Keratinocyte (primary cell): ENCODE data around the gene SLIT3. TPM values are rescaled to one million over a fixed set of nuclear protein-coding genes. Genes with fewer than 3 reads are reported as not detected.

Source experiments
- DNase-seq: peaks from one replicate; pipeline ENCODE4 v3.0.0-alpha.2; 2011; ENCODE audit warnings: low read depth, missing footprints, low spot score
- FAIRE-seq: peaks from 2 replicates; lab custom pipeline; 2011; peaks lifted over from hg19 to GRCh38; lab: Jason Lieb, UNC
- H2AFZ ChIP-seq: 2 replicates; pipeline ENCODE4 v1.6.0; 2012; ENCODE audit warnings: low read length, control low read depth, inconsistent platforms; ENCODE audit not compliant: control insufficient read depth
- H3K27ac ChIP-seq: 2 replicates; pipeline ENCODE4 v1.5.1; 2011; ENCODE audit warnings: low read length; ENCODE audit not compliant: control insufficient read depth, insufficient read depth
- H3K27me3 ChIP-seq: 3 replicates; pipeline ENCODE4 v1.6.0; 2011; ENCODE audit warnings: low read length; ENCODE audit not compliant: control insufficient read depth, insufficient read depth; ENCODE audit errors: extremely low read depth
- H3K36me3 ChIP-seq, 2 experiments: 2 replicates in 1 of 2; 3 replicates in 1 of 2; pipeline ENCODE4 v1.5.1; 2011; ENCODE audit warnings: low read length in 2 of 2, mild to moderate bottlenecking in 1 of 2; ENCODE audit not compliant: control insufficient read depth in 2 of 2, insufficient read depth in 2 of 2; ENCODE audit errors: extremely low read depth in 1 of 2
- H3K4me1 ChIP-seq: 3 replicates; pipeline ENCODE4 v1.5.1; 2011; ENCODE audit warnings: low read length; ENCODE audit not compliant: control insufficient read depth, insufficient read depth; ENCODE audit errors: extremely low read depth
- H3K4me2 ChIP-seq: 3 replicates; pipeline ENCODE4 v1.6.0; 2011; ENCODE audit warnings: low read depth, low read length; ENCODE audit not compliant: control insufficient read depth, insufficient read depth; ENCODE audit errors: extremely low read depth
- H3K4me3 ChIP-seq, 3 experiments: fragments of 200-600 bp in 1 of 3; sonication (generic) in 1 of 3; 2 replicates in 2 of 3; 3 replicates in 1 of 3; pipeline ENCODE4 v1.5.1; 2011 to 2016; ENCODE audit warnings: low read length in 3 of 3, mild to moderate bottlenecking in 3 of 3, control low read depth in 2 of 3, inconsistent platforms in 1 of 3, low read depth in 1 of 3, mixed read lengths in 1 of 3, mixed run types in 1 of 3, moderate library complexity in 1 of 3; ENCODE audit not compliant: control insufficient read depth in 2 of 3, insufficient read depth in 2 of 3; ENCODE audit errors: extremely low read depth in 1 of 3
- H3K79me2 ChIP-seq: 2 replicates; pipeline ENCODE4 v1.6.0; 2012; ENCODE audit warnings: low read length; ENCODE audit not compliant: control insufficient read depth, insufficient read depth
- H3K9ac ChIP-seq: 3 replicates; pipeline ENCODE4 v1.6.0; 2011; ENCODE audit warnings: low read length; ENCODE audit not compliant: control insufficient read depth, insufficient read depth; ENCODE audit errors: extremely low read depth
- H3K9me1 ChIP-seq: 3 replicates; pipeline ENCODE4 v1.6.0; 2011; ENCODE audit warnings: low read length; ENCODE audit not compliant: control insufficient read depth, insufficient read depth; ENCODE audit errors: extremely low read depth
- H3K9me3 ChIP-seq: 2 replicates; pipeline ENCODE4 v1.5.1; 2012; ENCODE audit warnings: low read depth, low read length; ENCODE audit not compliant: control insufficient read depth
- H4K20me1 ChIP-seq: 3 replicates; pipeline ENCODE4 v1.6.0; 2011; ENCODE audit warnings: low read length; ENCODE audit not compliant: control insufficient read depth, insufficient read depth; ENCODE audit errors: extremely low read depth
- CTCF ChIP-seq, 3 experiments: IDR thresholded peaks in 1 of 3; conservative IDR thresholded peaks in 1 of 3; optimal IDR thresholded peaks in 1 of 3; 2 replicates in 2 of 3; 3 replicates in 1 of 3; pipeline versions ENCODE3 to v1.5.1; 2011; ENCODE audit warnings: low read length in 3 of 3, mild to moderate bottlenecking in 3 of 3, moderate library complexity in 2 of 3, control low read depth in 1 of 3, inconsistent platforms in 1 of 3; ENCODE audit not compliant: insufficient read depth in 2 of 3; ENCODE audit errors: extremely low read depth in 1 of 3
- EZH2 ChIP-seq: IDR thresholded peaks from one replicate; pipeline ENCODE4 v1.6.1; 2012; ENCODE audit warnings: inconsistent platforms, mild to moderate bottlenecking, low read length, moderate library complexity
- dilution Hi-C: fragments of 300-500 bp; cut with MboI; formaldehyde crosslinking; loops from one replicate; pipeline ENCODE4 v1.7.0; 2020; ENCODE audit warnings: low sequenced_read_pairs; ENCODE audit not compliant: extremely low pct_ligation_motif_present
- polyA plus RNA-seq, 5 experiments: library from polyadenylated mRNA; depleted of rRNA in 3 of 5; stranded (reverse) in 3 of 5; stranded (forward) in 1 of 5; unstranded in 1 of 5; fragments of >200 nt; gene quantifications; 1 replicate in 1 of 5; 2 replicates in 3 of 5; 3 replicates in 1 of 5; pipeline versions ENCODE4 v1.2.1 to v1.2.3, GENCODE V29; 2011 to 2012; ENCODE audit warnings: missing spikeins in 2 of 5, low read depth in 1 of 5, low replicate concordance in 1 of 5

The SLIT3 gene
- polyA plus RNA-seq, 1 donor (not counting 4 experiments of a cell fraction or from before 2014, with no cell fraction given): 2.4 TPM

- no peak overlapping the region for H2AFZ ChIP-seq
- TF ChIP-seq CTCF (optimal IDR thresholded peaks at IDR 0.05 in 1 of 3, IDR thresholded peaks at IDR 0.05 in 1 of 3, conservative IDR thresholded peaks at IDR 0.05 in 1 of 3; ENCODE audit: extremely low read depth in 1 of 3, insufficient read depth in 2 of 3, low read length in 3 of 3) (no peak), EZH2 (no peak)
- H3K4me2 ChIP-seq: no peak overlapping the region
- no peaks in the 10 kb centered on the region for H3K4me1 ChIP-seq
- no peaks in the 10 kb centered on the region for H3K27me3 ChIP-seq
- no peaks in the 10 kb centered on the region for H3K9me3 ChIP-seq
- no peaks in the 10 kb centered on the region for H4K20me1 ChIP-seq
- H3K79me2 ChIP-seq: no peaks in the 10 kb centered on the region
- dilution Hi-C loops: no loop called here
- no peaks in the 10 kb centered on the region for H3K36me3 ChIP-seq
- no peak overlapping the region for H3K9ac ChIP-seq
- H3K4me3 ChIP-seq: no peak overlapping the region
- no peak overlapping the region for H3K27ac ChIP-seq
- DNase-seq: no peak
- no peaks in the 10 kb centered on the region for H3K9me1 ChIP-seq
- no peak for FAIRE-seq
Measured at GRCh38 chr5:169221519-169221918, 79.4 kb downstream of the SLIT3 start.

- DNase-seq (no peak), FAIRE-seq (no peak)
- H3K9ac ChIP-seq: no peak overlapping the region
- no peak overlapping the region for H3K4me3 ChIP-seq
- no peaks in the 10 kb centered on the region for H3K36me3 ChIP-seq
- TF ChIP-seq CTCF (optimal IDR thresholded peaks at IDR 0.05 in 1 of 3, IDR thresholded peaks at IDR 0.05 in 1 of 3, conservative IDR thresholded peaks at IDR 0.05 in 1 of 3; ENCODE audit: extremely low read depth in 1 of 3, insufficient read depth in 2 of 3, low read length in 3 of 3) (no peak), EZH2 (no peak)
- H3K27ac ChIP-seq: no peak overlapping the region
- no peaks in the 10 kb centered on the region for H4K20me1 ChIP-seq
- no peaks in the 10 kb centered on the region for H3K9me3 ChIP-seq
- no peaks in the 10 kb centered on the region for H3K79me2 ChIP-seq
- H2AFZ ChIP-seq: no peak overlapping the region
- no peaks in the 10 kb centered on the region for H3K27me3 ChIP-seq
- H3K9me1 ChIP-seq: no peaks in the 10 kb centered on the region
- H3K4me1 ChIP-seq: no peaks in the 10 kb centered on the region
- no peak overlapping the region for H3K4me2 ChIP-seq
- dilution Hi-C loops: no loop called here
Measured at GRCh38 chr5:169219961-169220360, 81.0 kb downstream of the SLIT3 start.
